Heart left ventricle (tissue), 16 donors: ENCODE results near the gene WIPI1. TPM values are rescaled to one million over a fixed set of nuclear protein-coding genes. Genes with fewer than 3 reads are reported as not detected.

Source experiments
- ATAC-seq, 4 donors: fragments of 200-7000 bp; cut with Tn5 transposase; one replicate each; pipeline ENCODE4 v1.9.1; 2020 to 2022; ENCODE audit warnings: moderate library complexity in 4 of 4, mild to moderate bottlenecking in 3 of 4, moderate number of reproducible peaks in 1 of 4
- DNase-seq, 5 donors: peaks; one replicate each; pipeline ENCODE4 v3.0.0-alpha.2; 2020
- H3K27ac ChIP-seq, 12 donors: fragments of 200-600 bp; sonication (generic) in 4 of 12; one replicate each; pipeline versions ENCODE4 v1.5.0 to v1.8.0; 2016 to 2022; ENCODE audit warnings: mild to moderate bottlenecking in 2 of 12
- H3K27me3 ChIP-seq, 9 donors: fragments of 200-600 bp; sonication (generic) in 2 of 9; one replicate each; pipeline versions ENCODE4 v1.5.1 to v1.8.0; 2016 to 2022; ENCODE audit warnings: mild to moderate bottlenecking in 3 of 9
- H3K36me3 ChIP-seq, 9 donors: fragments of 200-600 bp; sonication (generic) in 2 of 9; one replicate each; pipeline versions ENCODE4 v1.5.0 to v1.8.0; 2018 to 2022; ENCODE audit warnings: mild to moderate bottlenecking in 2 of 9
- H3K4me1 ChIP-seq, 12 donors: fragments of 200-600 bp; sonication (generic) in 4 of 12; one replicate each; pipeline versions ENCODE4 v1.5.0 to v1.8.0; 2016 to 2022; ENCODE audit warnings: mild to moderate bottlenecking in 3 of 12
- H3K4me3 ChIP-seq, 12 donors: fragments of 200-600 bp; sonication (generic) in 4 of 12; one replicate each; pipeline versions ENCODE4 v1.5.0 to v1.8.0; 2017 to 2022; ENCODE audit warnings: mild to moderate bottlenecking in 9 of 12, moderate library complexity in 4 of 12
- H3K9me3 ChIP-seq, 12 donors: fragments of 200-600 bp; sonication (generic) in 4 of 12; one replicate each; pipeline versions ENCODE4 v1.5.0 to v1.8.0; 2016 to 2022; ENCODE audit warnings: mild to moderate bottlenecking in 1 of 12
- POLR2A ChIP-seq, 2 donors: fragments of 450-650 bp; IDR thresholded peaks; one replicate each; pipeline ENCODE4 v1.6.1; 2017; ENCODE audit warnings: antibody characterized with exemption in 2 of 2, mild to moderate bottlenecking in 2 of 2, moderate library complexity in 2 of 2
- WGBS, 4 donors: extraction: QIAGEN DNeasy Blood & Tissue Kit in 2 of 4; methylation state at CpG; one replicate each; pipeline versions ENCODE4 v1.1.5 to v1.1.7; 2013 to 2018; 5-methylcytosine and 5-hydroxymethylcytosine counted together
- intact Hi-C, 10 donors: fragments of 100-400 bp; cut with DNase I; formaldehyde crosslinking; loops; one replicate each; pipeline versions ENCODE4 v1.11.1 to v1.14.2; 2022
- long read RNA-seq, 3 donors: library from polyadenylated mRNA; unstranded; transcript quantifications; one replicate each; pipeline ENCODE4 v2.0.0, GENCODE V29; 2020 to 2021
- polyA plus RNA-seq, 2 donors: library from polyadenylated mRNA; stranded (reverse); fragments of 200-250 nt; gene quantifications; one replicate each; pipeline ENCODE4 v1.2.3, GENCODE V29; 2013
- total RNA-seq, 9 donors: library from RNA; depleted of rRNA in 2 of 9; stranded (reverse); fragments of >200 nt in 2 of 9; fragmentation: NEBNext Ultra II Directional in 3 of 9; extraction: Animal tissue kit (Norgen Biotek cat#: 25700) in 3 of 9; gene quantifications; one replicate each; pipeline versions ENCODE4 v1.1.0 to v1.2.4, GENCODE V29; 2016 to 2023
- TF ChIP-seq, protein P1 (sequence below), 12 donors: fragments of 200-600 bp; sonication (generic) in 4 of 12; IDR thresholded peaks; one replicate each; pipeline versions ENCODE4 v1.5.0 to v1.8.0; 2018 to 2022; ENCODE audit warnings: antibody characterized with exemption in 12 of 12, mild to moderate bottlenecking in 5 of 12
- donor health status: ischemic (EF 13 %, LVEDD 7.1; RV severe dilation, severe dysfunction).
- donor health status: healthy with polysubstance abuse.
- donor health status: DM: no; HTN: yes; CAD: no.
- donor health status: DM: no; HTN: no; CAD: no.
- donor health status: ischemic (EF 25% LVEDD 6.9; RV normal size, moderate dysfunction).
- donor health status: ischemic (EF 25% LVEDD 5.7; RV mildly dilated, moderate dysfunction).
- donor health status: healthy.
- donor health status: DM: yes; HTN: yes; CAD: no.
- donor health status: ischemic (EF 35%, LVEDD 5.7; RV mildly dilated, moderate dysfunction).
- donor health status: nonischemic (EF 11% LVEDD 7.7; RV severe dilation, severe dysfunction).
- donor health status: DM: yes; HTN: yes; CAD: no.
- donor health status: PGD.
- donor health status: ischemic (EF 29% LVEDD 5.4; RV normal size, mild dysfunction).
- donor health status: nonischemic (EF 23%, LVEDD 6.1; RV moderate dilation, normal function).

WIPI1 gene
- 100 to 1,000 TPM in 5 of 9 donors, 10 to 100 TPM in 4; 68.6 to 145 (median 103) TPM for total RNA-seq
- polyA plus RNA-seq, result 100 to 1,000 TPM in 1 of 2 donors, 10 to 100 TPM in 1; 57.1 to 128 TPM
- long read RNA-seq, donor 1, transcript WIPI1-201 (13 exons, 1,832 nt), result major isoform, 176 of 245 reads
- long read RNA-seq, donor 1, transcript WIPI1-202 (12 exons, 1,575 nt), result minor isoform, 17 of 245 reads
- long read RNA-seq, donor 1, partial matches to known transcripts, result 32 of 245 reads
- long read RNA-seq, donor 1, other reads (novel, unspliced or antisense), result 19 of 245 reads
- long read RNA-seq, donor 2, transcript WIPI1-201 (13 exons, 1,832 nt), result major isoform, 373 of 498 reads
- long read RNA-seq, donor 2, transcript WIPI1-202 (12 exons, 1,575 nt), result minor isoform, 35 of 498 reads
- long read RNA-seq, donor 2, partial matches to known transcripts, result 47 of 498 reads
- long read RNA-seq, donor 2, other reads (novel, unspliced or antisense), result 42 of 498 reads
- long read RNA-seq, donor 3, transcript WIPI1-202 (12 exons, 1,575 nt), result minor isoform, 13 of 214 reads
- long read RNA-seq, donor 3, transcript WIPI1-201 (13 exons, 1,832 nt), result major isoform, 163 of 214 reads
- long read RNA-seq, donor 3, partial matches to known transcripts, result 18 of 214 reads
- long read RNA-seq, donor 3, other reads (novel, unspliced or antisense), result 19 of 214 reads

DNA sequence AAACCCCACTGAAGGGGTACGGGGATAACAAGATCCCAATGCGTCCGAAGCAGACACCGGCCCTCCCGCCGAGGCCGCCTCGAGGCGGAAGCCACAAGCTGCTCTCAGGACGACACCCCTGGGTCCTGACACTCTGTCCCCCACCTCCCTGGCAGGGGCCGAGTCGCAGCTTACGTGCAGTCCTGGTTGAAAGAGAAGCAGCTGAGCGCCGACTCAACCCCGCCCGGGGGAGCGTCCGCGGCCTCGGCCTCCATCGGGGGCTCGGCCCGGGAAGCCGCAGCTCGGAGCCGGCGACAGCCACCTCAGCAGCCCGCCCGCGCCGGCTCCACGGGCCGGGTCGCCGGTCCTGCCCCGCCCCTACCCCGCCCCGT is at the start of gene WIPI1:
TSS of gene WIPI1 (minus strand) at position 329 of the 371 bp plus-strand sequence. CDS start at position 254, 75 bp downstream.
- 0 to 1% (median 1%) methylated on average over 14 to 38 of the region's 39 CpGs for WGBS, 4 donors
- ATAC-seq (peak in 1 of 4 donors; percentile 7), DNase-seq (no peak)
- Histone ChIP-seq H3K4me3 (peak within 1 kb of the TSS; percentile 68 to 94 (median 78)), H3K27me3 (no peaks in the 10 kb centered on the region), H3K9me3 (no peaks in the 10 kb centered on the region), H3K36me3 (peaks cover 0 to 9% (median 5%) of the 10 kb centered on the region in 9 donors), H3K4me1 (peaks cover 0 to 76% (median 49%) of the 10 kb centered on the region in 12 donors), H3K27ac (peak within 1 kb of the TSS; percentile 79 to 99 (median 96))
- TF ChIP-seq POLR2A (IDR thresholded peaks at IDR 0.05), result peak; percentile 33 to 78
- TF ChIP-seq, protein P1, sequence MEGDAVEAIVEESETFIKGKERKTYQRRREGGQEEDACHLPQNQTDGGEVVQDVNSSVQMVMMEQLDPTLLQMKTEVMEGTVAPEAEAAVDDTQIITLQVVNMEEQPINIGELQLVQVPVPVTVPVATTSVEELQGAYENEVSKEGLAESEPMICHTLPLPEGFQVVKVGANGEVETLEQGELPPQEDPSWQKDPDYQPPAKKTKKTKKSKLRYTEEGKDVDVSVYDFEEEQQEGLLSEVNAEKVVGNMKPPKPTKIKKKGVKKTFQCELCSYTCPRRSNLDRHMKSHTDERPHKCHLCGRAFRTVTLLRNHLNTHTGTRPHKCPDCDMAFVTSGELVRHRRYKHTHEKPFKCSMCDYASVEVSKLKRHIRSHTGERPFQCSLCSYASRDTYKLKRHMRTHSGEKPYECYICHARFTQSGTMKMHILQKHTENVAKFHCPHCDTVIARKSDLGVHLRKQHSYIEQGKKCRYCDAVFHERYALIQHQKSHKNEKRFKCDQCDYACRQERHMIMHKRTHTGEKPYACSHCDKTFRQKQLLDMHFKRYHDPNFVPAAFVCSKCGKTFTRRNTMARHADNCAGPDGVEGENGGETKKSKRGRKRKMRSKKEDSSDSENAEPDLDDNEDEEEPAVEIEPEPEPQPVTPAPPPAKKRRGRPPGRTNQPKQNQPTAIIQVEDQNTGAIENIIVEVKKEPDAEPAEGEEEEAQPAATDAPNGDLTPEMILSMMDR (IDR thresholded peaks at IDR 0.05), result no peak
- intact Hi-C loops, result no loop called here

DNA sequence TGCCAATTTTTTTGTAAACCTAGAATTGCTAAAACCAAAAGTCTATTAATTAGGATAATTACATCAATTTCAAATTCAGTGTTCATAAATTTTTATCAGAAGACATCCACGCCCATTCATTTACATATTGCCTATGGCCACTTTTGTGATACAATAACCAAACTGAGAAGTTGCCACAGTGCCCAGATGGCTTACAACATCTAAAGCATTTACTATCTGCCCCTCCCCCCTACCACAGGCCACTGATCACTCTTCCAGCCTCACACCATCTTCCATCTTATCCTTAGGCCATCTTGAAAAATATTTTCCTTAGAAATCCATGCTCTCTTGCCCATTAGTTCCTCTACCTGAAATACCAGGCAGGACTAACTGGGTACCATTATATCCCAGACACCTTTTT is 48.7 kb upstream of the WIPI1 start:
- Histone ChIP-seq H3K4me3 (no peak overlapping the region), H3K9me3 (no peaks in the 10 kb centered on the region), H3K36me3 (no peaks in the 10 kb centered on the region), H3K4me1 (peaks cover 0 to 32% (median 10%) of the 10 kb centered on the region in 12 donors), H3K27me3 (no peaks in the 10 kb centered on the region), H3K27ac (no peak overlapping the region)
- TF ChIP-seq, protein P1 (IDR thresholded peaks at IDR 0.05), result no peak
- no peak for TF ChIP-seq POLR2A (IDR thresholded peaks at IDR 0.05)
- no peak for DNase-seq
- intact Hi-C loops, result no loop called here
- ATAC-seq, result no peak
- WGBS, 4 donors, result 93 to 95% (median 94%) methylated on average over 1 of the region's 1 CpG

DNA sequence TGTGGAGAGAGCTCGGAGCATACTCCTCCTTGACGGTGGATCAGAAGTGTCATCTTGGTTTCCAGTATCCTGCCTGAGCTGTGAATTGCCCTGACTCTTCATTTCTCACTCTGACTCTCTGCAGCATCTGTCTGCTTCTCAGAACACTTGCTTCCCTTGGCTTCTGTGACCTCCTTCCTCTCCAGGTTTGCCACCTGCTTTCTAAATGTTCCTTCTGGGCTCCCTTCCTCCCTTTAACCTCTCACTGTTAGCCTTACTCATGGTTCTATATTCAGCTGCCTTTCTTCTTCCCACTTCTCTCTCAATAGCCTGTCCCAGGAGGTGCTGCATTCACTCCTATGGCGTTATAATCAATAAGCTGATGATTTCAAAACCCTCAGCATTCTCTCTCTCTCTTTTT is 43.8 kb upstream of the WIPI1 start:
- H3K4me3 ChIP-seq, result no peak overlapping the region
- no peak for TF ChIP-seq POLR2A (IDR thresholded peaks at IDR 0.05)
- TF ChIP-seq, protein P1 (IDR thresholded peaks at IDR 0.05), result no peak
- no peak for DNase-seq
- intact Hi-C loops, result no loop called here
- H3K4me1 ChIP-seq, result peaks cover 0 to 21% (median 12%) of the 10 kb centered on the region in 12 donors
- H3K36me3 ChIP-seq, result no peaks in the 10 kb centered on the region
- H3K27ac ChIP-seq, result no peak overlapping the region
- H3K27me3 ChIP-seq, result no peaks in the 10 kb centered on the region
- H3K9me3 ChIP-seq, result no peaks in the 10 kb centered on the region
- 73 to 81% (median 77%) methylated on average over 3 of the region's 3 CpGs for WGBS, 4 donors
- ATAC-seq, result no peak

DNA sequence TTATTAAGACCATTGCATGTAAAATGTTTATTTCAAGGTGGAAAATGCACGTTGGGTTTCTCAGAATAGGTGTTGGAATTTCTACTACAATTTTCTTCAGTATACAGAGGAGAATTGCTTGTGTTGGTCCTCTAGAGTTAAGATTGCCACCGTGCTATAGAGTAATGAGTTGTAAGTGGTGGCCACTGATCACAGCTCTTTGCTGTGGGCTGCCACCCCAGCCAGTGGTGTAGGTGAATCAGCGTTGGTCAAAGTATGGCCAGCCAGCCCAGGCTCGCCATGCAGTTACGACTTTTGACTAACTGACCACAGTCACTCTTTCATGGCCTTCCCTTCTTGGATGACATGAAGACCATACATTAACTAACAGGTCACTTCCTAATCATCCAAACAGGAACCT is 42.3 kb upstream of the WIPI1 start:
- Histone ChIP-seq H3K27ac (peak overlapping the region in 1 of 12 donors; percentile 73), H3K36me3 (no peaks in the 10 kb centered on the region), H3K27me3 (no peaks in the 10 kb centered on the region), H3K4me3 (no peak overlapping the region), H3K4me1 (peaks cover 0 to 21% (median 12%) of the 10 kb centered on the region in 12 donors), H3K9me3 (no peaks in the 10 kb centered on the region)
- DNase-seq (no peak), ATAC-seq (no peak)
- WGBS, 4 donors, result 93 to 97% (median 96%) methylated on average over 5 of the region's 5 CpGs
- intact Hi-C loops, result no loop called here
- TF ChIP-seq POLR2A (IDR thresholded peaks at IDR 0.05), result no peak
- TF ChIP-seq, protein P1 (IDR thresholded peaks at IDR 0.05), result no peak
